ENCODE results near the gene DAPP1. TPM values are rescaled to one million over a fixed set of nuclear protein-coding genes. Genes with fewer than 3 reads are reported as not detected.

The DAPP1 gene
- total and polyA plus RNA-seq, 2 experiments from 2014 or later = 0.09 TPM; not detected in 1

DNA sequence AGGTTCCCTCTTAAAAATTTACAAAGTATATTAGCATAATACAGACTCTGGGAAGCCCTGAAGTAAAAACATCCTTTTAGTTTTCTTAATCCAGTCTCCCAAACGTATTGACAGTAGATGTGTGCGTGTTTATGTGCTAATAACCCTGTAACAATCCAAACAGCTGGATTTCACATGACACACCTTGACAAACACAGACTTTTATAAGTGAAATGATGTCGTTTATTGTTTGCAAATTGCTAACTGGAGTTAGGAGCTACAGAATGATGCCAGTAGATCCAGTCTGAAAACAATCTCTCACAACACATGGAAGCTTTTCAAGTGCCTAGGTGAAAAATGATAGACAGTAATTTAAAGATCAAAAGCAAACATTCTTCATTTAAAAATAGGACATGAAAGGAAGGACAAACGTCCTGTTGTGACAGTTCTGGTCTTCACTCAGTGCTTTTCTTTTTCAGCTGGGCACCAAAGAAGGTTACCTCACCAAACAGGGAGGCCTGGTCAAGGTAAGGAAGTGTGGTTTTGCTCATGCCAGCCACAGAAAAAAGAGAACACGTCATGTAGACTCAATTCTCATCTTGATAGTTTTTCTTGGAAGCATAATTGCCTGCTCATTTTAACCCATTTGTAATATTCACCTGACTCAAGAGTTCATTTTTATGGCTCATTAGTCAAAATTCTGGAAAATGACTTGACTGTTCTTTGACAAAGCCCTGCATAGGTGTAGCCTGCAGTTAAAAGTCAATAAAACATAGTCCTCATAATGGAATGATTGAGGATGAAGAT is 44.7 kb downstream of the DAPP1 start:
- H3K9me3 ChIP-seq (ENCODE audit: low read depth) = no peaks in the 10 kb centered on the region
- TF ChIP-seq CTCF (IDR thresholded peaks at IDR 0.05; ENCODE audit: low read depth, low read length) = no peak
- H3K4me3 ChIP-seq = no peak overlapping the region
- H3K4me1 ChIP-seq (ENCODE audit: low read depth) = no peaks in the 10 kb centered on the region
- no peak overlapping the region for H3K27ac ChIP-seq
- no peak for DNase-seq (ENCODE audit: low read depth in 1 of 2, low spot score in 1 of 2)
- H3K27me3 ChIP-seq = no peaks in the 10 kb centered on the region
- H3K36me3 ChIP-seq = no peaks in the 10 kb centered on the region

DNA sequence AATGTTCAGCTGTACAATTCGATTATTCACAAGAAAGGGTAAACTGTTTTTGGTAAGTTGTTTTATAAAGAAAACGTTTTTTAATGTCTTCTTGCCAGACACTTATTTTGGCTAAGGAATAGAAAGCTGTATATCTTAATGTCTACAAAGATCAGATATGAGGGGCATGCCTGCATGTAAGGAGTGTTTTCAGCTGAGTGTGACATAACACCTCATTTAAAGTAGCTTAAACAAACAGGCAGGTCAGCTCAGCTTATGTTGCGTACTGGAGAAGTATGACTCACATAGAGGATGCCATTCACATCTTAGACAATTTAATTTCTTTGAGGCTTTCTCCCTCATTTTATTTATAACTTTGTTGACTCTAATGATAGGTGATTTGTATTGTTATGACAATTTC is 47.2 kb downstream of the DAPP1 start:
- Histone ChIP-seq H3K9me3 (ENCODE audit: low read depth) (no peaks in the 10 kb centered on the region), H3K27ac (no peak overlapping the region), H3K4me1 (ENCODE audit: low read depth) (no peaks in the 10 kb centered on the region), H3K27me3 (no peaks in the 10 kb centered on the region), H3K4me3 (no peak overlapping the region), H3K36me3 (no peaks in the 10 kb centered on the region)
- no peak for TF ChIP-seq CTCF (IDR thresholded peaks at IDR 0.05; ENCODE audit: low read depth, low read length)
- DNase-seq (ENCODE audit: low read depth in 1 of 2, low spot score in 1 of 2) = peak in 1 of 2 donors; percentile 3

DNA sequence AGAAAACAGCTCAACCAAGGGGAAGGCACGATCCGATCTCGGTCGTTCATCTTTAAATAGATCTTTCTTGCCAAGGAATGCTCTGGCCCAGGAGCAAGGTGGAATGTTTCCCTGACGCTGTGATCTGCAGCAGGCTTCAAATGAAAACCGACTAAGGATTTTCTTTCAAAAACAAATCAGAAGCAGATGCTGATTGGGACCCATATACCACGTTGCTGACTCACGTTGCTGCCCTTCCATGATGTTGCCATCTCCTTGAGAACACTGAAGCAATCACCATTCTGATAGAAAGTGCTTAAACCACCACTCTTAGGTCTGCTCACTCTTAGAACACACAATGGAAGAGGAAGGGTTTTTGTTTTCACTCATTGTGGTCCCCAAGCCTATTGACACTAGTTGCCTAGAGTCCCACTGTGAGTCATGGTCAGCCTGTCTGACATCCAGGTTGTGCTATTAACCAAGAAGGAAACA is 51.5 kb downstream of the DAPP1 start:
- Histone ChIP-seq H3K27me3 (no peaks in the 10 kb centered on the region), H3K4me3 (no peak overlapping the region), H3K27ac (no peak overlapping the region), H3K4me1 (ENCODE audit: low read depth) (no peaks in the 10 kb centered on the region), H3K36me3 (no peaks in the 10 kb centered on the region), H3K9me3 (ENCODE audit: low read depth) (no peaks in the 10 kb centered on the region)
- TF ChIP-seq CTCF (IDR thresholded peaks at IDR 0.05; ENCODE audit: low read depth, low read length) = no peak
- DNase-seq (ENCODE audit: low read depth in 1 of 2, low spot score in 1 of 2) = peak; percentile 3 to 14

DNA sequence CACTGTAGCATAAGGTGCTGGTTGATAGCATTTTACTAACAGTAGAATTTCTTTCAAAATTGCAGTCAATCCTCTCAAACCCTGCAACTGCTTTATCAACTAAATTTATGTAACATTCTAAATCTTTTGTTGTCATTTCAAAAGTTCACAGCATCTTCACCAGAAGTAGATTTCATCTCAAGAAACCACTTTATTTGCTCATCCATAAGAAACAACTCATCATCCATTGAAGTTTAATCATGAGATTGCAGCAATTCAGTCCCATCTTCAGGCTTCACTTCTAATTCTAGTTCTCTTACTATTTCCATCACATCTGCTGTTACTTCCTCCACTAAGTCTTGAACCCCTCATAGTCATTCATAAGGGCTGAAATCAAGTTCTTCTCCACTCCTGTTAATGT is 55.9 kb downstream of the DAPP1 start:
- Histone ChIP-seq H3K4me3 (no peak overlapping the region), H3K9me3 (ENCODE audit: low read depth) (no peaks in the 10 kb centered on the region), H3K4me1 (ENCODE audit: low read depth) (no peaks in the 10 kb centered on the region), H3K36me3 (no peaks in the 10 kb centered on the region), H3K27ac (no peak overlapping the region), H3K27me3 (no peaks in the 10 kb centered on the region)
- TF ChIP-seq CTCF (IDR thresholded peaks at IDR 0.05; ENCODE audit: low read depth, low read length) = no peak
- no peak for DNase-seq (ENCODE audit: low read depth in 1 of 2, low spot score in 1 of 2)

- Histone ChIP-seq H3K36me3 (peaks cover 4% of the 10 kb centered on the region), H3K27me3 (no peaks in the 10 kb centered on the region), H3K27ac (no peak overlapping the region), H3K4me1 (ENCODE audit: low read depth) (no peaks in the 10 kb centered on the region), H3K9me3 (ENCODE audit: low read depth) (no peaks in the 10 kb centered on the region), H3K4me3 (no peak overlapping the region)
- no peak for DNase-seq (ENCODE audit: low read depth in 1 of 2, low spot score in 1 of 2)
- TF ChIP-seq CTCF (IDR thresholded peaks at IDR 0.05; ENCODE audit: low read depth, low read length) = no peak
Observed at GRCh38 chr4:99875071-99875470, 58.4 kb downstream of the DAPP1 start.
